ENCODE data around the gene TRIM37.

The TRIM37 gene

GRCh38 chr17:58932956-58933355 lies 173.7 kb downstream of the TRIM37 start:
- TF ChIP-seq CTCF (conservative IDR thresholded peaks at IDR 0.05; ENCODE audit: low read depth, low read length), result no peak
- no peak for DNase-seq (ENCODE audit: low read depth)
- no peak overlapping the region for H3K4me3 ChIP-seq (ENCODE audit: low read depth, low read length)

Data from choroid plexus epithelial cell (primary cell).